ENCODE measurements around the gene RTN4R.
A peak's percentile ranks its signal among the peaks of the same experiment; 100 is the strongest.
"Not testable (repeated sequence)": the region's sequence is repeated elsewhere in the genome, so short reads cannot be mapped to it uniquely, and the experiment has no call there.

The RTN4R gene

GRCh38 chr22:20264614-20265452 lies 3.3 kb downstream of the RTN4R start:
- H3K27ac ChIP-seq = no peak overlapping the region
- no peak for TF ChIP-seq CTCF (conservative IDR thresholded peaks at IDR 0.05)

- not testable (repeated sequence) for H3K27ac ChIP-seq
Measured at GRCh38 chr22:20263404-20264281, 4.5 kb downstream of the RTN4R start.

- no peak for TF ChIP-seq CTCF (conservative IDR thresholded peaks at IDR 0.05)
- H3K27ac ChIP-seq = no peak overlapping the region
Measured at GRCh38 chr22:20262582-20263147, 5.5 kb downstream of the RTN4R start.

DNA sequence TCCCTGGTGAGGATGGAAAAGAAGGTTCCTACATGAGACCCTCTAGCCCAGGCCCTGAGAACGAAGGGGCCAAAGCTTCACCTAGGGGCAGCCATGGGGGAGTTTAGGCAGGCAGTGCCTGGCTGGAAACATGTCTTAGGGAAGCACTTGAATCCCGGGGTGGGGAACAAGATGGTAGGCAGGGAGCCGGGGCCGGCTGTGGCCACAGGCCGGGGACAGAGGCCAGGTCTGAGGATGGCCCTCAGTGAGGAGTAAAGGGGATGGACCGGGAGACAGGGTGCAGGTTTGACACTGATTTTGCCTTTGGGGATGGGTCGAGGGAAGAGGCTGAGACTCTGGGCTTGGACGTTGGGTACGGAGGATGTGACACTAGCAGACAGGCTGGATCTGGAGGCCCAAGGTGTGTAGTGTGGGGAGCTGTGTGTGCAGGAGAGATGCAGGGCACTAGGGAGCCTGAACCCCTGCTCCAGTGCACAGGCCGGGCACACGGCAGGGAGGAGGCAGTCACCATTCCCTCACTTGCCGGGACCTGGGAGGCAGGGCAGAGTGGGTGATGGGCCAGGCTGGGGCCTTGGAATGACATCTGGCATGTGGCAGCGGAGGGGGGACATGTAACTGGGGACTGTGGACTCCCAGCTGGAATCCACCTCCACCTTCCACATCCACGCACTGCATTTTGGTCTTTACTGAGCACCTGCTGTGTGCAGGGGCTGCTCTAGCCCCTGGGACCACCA lies 6.1 kb downstream of the RTN4R start:
- TF ChIP-seq CTCF (conservative IDR thresholded peaks at IDR 0.05) = no peak
- H3K27ac ChIP-seq = no peak overlapping the region

GRCh38 chr22:20260071-20260765 lies 7.9 kb downstream of the RTN4R start:
- no peak for TF ChIP-seq CTCF (conservative IDR thresholded peaks at IDR 0.05)
- no peak overlapping the region for H3K27ac ChIP-seq

DNA sequence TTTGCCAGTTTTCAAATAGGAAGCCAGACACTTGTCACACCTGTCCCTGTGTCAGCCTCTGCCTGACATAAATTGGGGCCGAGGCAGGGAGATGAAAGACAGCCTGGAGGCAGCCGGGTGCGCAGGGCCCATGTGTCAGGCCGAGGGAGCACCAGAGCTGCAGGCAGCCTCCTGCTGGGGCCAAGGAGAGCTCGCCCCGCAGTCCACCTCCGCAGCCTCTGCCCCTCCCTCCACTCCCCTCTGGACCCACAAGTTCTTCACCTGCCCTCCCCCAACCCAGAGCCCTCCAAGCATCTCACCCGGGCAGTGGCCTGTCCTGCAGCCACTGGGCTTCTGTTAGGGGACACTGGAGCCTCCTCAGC lies 8.8 kb downstream of the RTN4R start:
- no peak overlapping the region for H3K27ac ChIP-seq
- no peak for TF ChIP-seq CTCF (conservative IDR thresholded peaks at IDR 0.05)

DNA sequence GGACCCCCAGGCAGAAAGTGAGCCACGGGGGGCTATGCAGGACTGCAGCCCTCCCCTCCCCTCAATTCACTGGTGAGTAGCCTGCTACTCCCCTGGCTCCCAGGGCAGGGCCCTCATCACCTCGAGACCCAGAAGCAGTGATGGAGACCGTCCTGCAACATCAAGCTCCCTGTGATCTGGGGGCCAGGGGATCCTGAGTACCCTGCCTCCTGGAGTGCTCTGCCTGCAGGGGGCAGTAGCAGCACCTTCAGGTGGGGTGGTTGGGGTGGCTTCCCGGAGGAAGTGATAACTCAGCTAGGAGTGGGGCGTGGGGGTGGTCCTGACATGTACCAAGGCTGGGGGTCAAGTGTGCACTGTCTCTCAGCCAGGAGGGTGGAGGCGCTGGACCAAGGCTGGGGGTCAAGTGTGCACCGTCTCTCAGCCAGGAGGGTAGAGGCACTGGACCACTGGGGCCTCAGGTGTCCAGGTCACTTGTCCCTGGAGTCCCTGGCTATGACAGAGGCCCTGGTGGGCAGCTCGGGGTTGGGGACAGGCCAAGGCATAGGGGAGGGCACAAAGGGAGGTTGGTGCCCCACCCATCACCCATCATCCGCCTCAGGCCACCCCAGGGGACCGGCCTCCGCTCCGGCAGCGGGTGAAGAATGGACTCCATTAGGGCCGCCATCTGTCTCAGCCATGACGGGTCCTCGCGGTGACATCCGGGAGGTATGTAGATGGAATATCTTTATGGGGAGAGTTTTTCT lies 9.4 kb downstream of the RTN4R start:
- peak; percentile 34; the same call in 1 of the 2 replicates for TF ChIP-seq CTCF (conservative IDR thresholded peaks at IDR 0.05)
- H3K27ac ChIP-seq = no peak overlapping the region

Measured in VCaP (cell line).